K562 (cell line): ENCODE results near the gene KAZALD1. TPM values are rescaled to one million over a fixed set of nuclear protein-coding genes. Genes with fewer than 3 reads are reported as not detected.
A peak's percentile ranks its signal among the peaks of the same experiment; 100 is the strongest.

Experiments
- ATAC-seq: fragments of 200-7000 bp; cut with Tn5 transposase; 3 replicates; pipeline ENCODE4 v1.9.1; 2020; ENCODE audit warnings: moderate library complexity
- BruUV-seq: library from RNA; stranded (reverse); fragments of 400-500 nt; replicated peaks from 2 replicates; lab custom pipeline; 2021; lab: Mats Ljungman, UMichigan
- CTCF ChIA-PET: fragments of 300-600 bp; formaldehyde crosslinking; extraction: SDS; loops from one replicate; lab custom pipeline; 2021; ENCODE audit warnings: low intra/inter-chr PET ratio; lab: Yijun Ruan, JAX
- POLR2A ChIA-PET: fragments of 300-600, 350-650 bp; sonication (Branson Sonifier 250); formaldehyde crosslinking; extraction: SDS; loops from one replicate; lab custom pipeline; 2021; ENCODE audit warnings: antibody characterized with exemption, inconsistent platforms; lab: Yijun Ruan, JAX
- DNase-seq, 4 experiments: peaks; one replicate each; pipeline versions ENCODE4 v3.0.0 to v3.0.0-alpha.2; 2011 to 2018; ENCODE audit warnings: low spot score in 3 of 4, mixed read lengths in 3 of 4; ENCODE audit errors: extremely low read depth in 1 of 4
- FAIRE-seq: peaks from 2 replicates; lab custom pipeline; 2011; peaks lifted over from hg19 to GRCh38; lab: Jason Lieb, UNC
- H2AFZ ChIP-seq: 2 replicates; pipeline ENCODE4 v1.6.0; 2011; ENCODE audit warnings: low read depth, low read length, control low read depth, inconsistent platforms
- H3K27ac ChIP-seq: fragments of 200-600 bp; 3 replicates; pipeline ENCODE4 v1.8.0; 2011; ENCODE audit warnings: low read depth, mild to moderate bottlenecking, control low read depth, inconsistent platforms, low read length, moderate library complexity, mixed read lengths; ENCODE audit errors: extremely low read depth
- H3K27me3 ChIP-seq, 2 experiments: fragments of 300-600 bp in 1 of 2; 2 replicates in 1 of 2; 3 replicates in 1 of 2; pipeline versions ENCODE4 v1.6.0 to v1.8.0; 2011; ENCODE audit warnings: inconsistent platforms in 2 of 2, low read length in 2 of 2, mild to moderate bottlenecking in 1 of 2, mixed read lengths in 1 of 2, moderate library complexity in 1 of 2; ENCODE audit not compliant: control insufficient read depth in 2 of 2, insufficient read depth in 2 of 2
- H3K36me3 ChIP-seq: fragments of 300-600 bp; 3 replicates; pipeline ENCODE4 v1.8.0; 2011; ENCODE audit warnings: mild to moderate bottlenecking, low read length, inconsistent platforms; ENCODE audit not compliant: control insufficient read depth, insufficient read depth
- H3K4me1 ChIP-seq, 2 experiments: fragments of 200-600 bp in 1 of 2; replicated peaks in 1 of 2; 2 replicates in 1 of 2; 3 replicates in 1 of 2; pipeline versions ENCODE4 v1.5.1 to v1.8.0; 2011; ENCODE audit warnings: inconsistent platforms in 2 of 2, low read length in 2 of 2, mild to moderate bottlenecking in 1 of 2, mixed read lengths in 1 of 2, moderate library complexity in 1 of 2; ENCODE audit not compliant: control insufficient read depth in 2 of 2, insufficient read depth in 2 of 2
- H3K4me2 ChIP-seq: 2 replicates; pipeline ENCODE4 v1.6.1; 2011; ENCODE audit warnings: low read length, control low read depth, inconsistent platforms, mixed read lengths; ENCODE audit not compliant: insufficient read depth
- H3K4me3 ChIP-seq: fragments of 200-600 bp; sonication (generic), shearing (Covaris generic); 2 replicates; pipeline ENCODE4 v1.5.1; 2016; ENCODE audit warnings: control low read depth, inconsistent platforms
- H3K79me2 ChIP-seq: fragments of 200-600 bp; 3 replicates; pipeline ENCODE4 v1.8.0; 2011; ENCODE audit warnings: low read length, inconsistent platforms; ENCODE audit not compliant: control insufficient read depth, insufficient read depth
- H3K9ac ChIP-seq, 2 experiments: 2 replicates each; pipeline versions ENCODE4 v1.6.0 to v1.6.1; 2011; ENCODE audit warnings: low read depth in 2 of 2, low read length in 2 of 2, control low read depth in 1 of 2, inconsistent platforms in 1 of 2, mild to moderate bottlenecking in 1 of 2, mixed read lengths in 1 of 2; ENCODE audit not compliant: insufficient read depth in 1 of 2
- H3K9me1 ChIP-seq: one replicate; pipeline ENCODE4 v1.6.0; 2011; ENCODE audit warnings: inconsistent platforms, mild to moderate bottlenecking, low read length, moderate library complexity; ENCODE audit not compliant: control insufficient read depth, insufficient read depth
- H3K9me3 ChIP-seq: replicated peaks from 2 replicates; pipeline ENCODE4 v1.5.1; 2011; ENCODE audit warnings: low read depth, low read length, inconsistent platforms; ENCODE audit not compliant: control insufficient read depth, insufficient read depth
- H4K20me1 ChIP-seq: replicated peaks from 2 replicates; pipeline ENCODE4 v1.6.1; 2011; ENCODE audit warnings: low read length, inconsistent platforms, mixed read lengths; ENCODE audit not compliant: control insufficient read depth, insufficient read depth
- ARHGAP35 ChIP-seq: fragments of 450-650 bp; IDR thresholded peaks from 2 replicates; pipeline ENCODE4 v1.6.1; 2018; ENCODE audit not compliant: partially characterized antibody
- CBFA2T2 ChIP-seq: fragments of 450-650 bp; conservative IDR thresholded peaks from 2 replicates; pipeline ENCODE4 v1.6.1; 2017; ENCODE audit warnings: mild to moderate bottlenecking
- CTBP1 ChIP-seq: fragments of 450-650 bp; IDR thresholded peaks from 2 replicates; pipeline ENCODE4 v1.6.1; 2016; ENCODE audit warnings: borderline replicate concordance
- ELF2 ChIP-seq: fragments of 250-450 bp; sonication (Bioruptor Pico); IDR thresholded peaks from 2 replicates; pipeline ENCODE4 v1.5.0; 2021; ENCODE audit warnings: mild to moderate bottlenecking
- MED1 ChIP-seq: sonication (generic); formaldehyde crosslinking; IDR thresholded peaks from 2 replicates; pipeline ENCODE4 v1.8.1; 2023; ENCODE audit warnings: missing genetic modification reagents, borderline replicate concordance
- POLR2AphosphoS5 ChIP-seq: IDR thresholded peaks from 2 replicates; pipeline ENCODE4 v1.6.1; 2011; ENCODE audit warnings: mild to moderate bottlenecking, low read depth, low read length, moderate library complexity; ENCODE audit not compliant: control insufficient read depth, insufficient read depth
- RAD21 ChIP-seq, 2 experiments: fragments of 250-450 bp in 1 of 2; fragments of 450-650 bp in 1 of 2; sonication (Bioruptor Pico) in 1 of 2; formaldehyde crosslinking in 1 of 2; IDR thresholded peaks in 1 of 2; conservative IDR thresholded peaks in 1 of 2; 2 replicates each; pipeline versions ENCODE4 v1.4.0 to v1.8.0; 2020 to 2022; ENCODE audit warnings: mild to moderate bottlenecking in 2 of 2, moderate library complexity in 1 of 2
- SETDB1 ChIP-seq: IDR thresholded peaks from one replicate; pipeline ENCODE4 v1.6.1; 2012; ENCODE audit warnings: low read length, control low read depth, inconsistent platforms
- SREBF2 ChIP-seq: sonication (generic); formaldehyde crosslinking; IDR thresholded peaks from 2 replicates; pipeline ENCODE4 v1.4.0; 2020; ENCODE audit warnings: mild to moderate bottlenecking, missing genetic modification reagents
- ZNF174 ChIP-seq: fragments of 250-450 bp; sonication (Bioruptor Pico); IDR thresholded peaks from 2 replicates; pipeline ENCODE4 v1.4.0; 2020; ENCODE audit warnings: mild to moderate bottlenecking
- ZNF311 ChIP-seq: fragments of 250-450 bp; sonication (Bioruptor Pico); IDR thresholded peaks from 2 replicates; pipeline ENCODE4 v1.4.0; 2020; ENCODE audit warnings: mild to moderate bottlenecking, moderate library complexity
- ZZZ3 ChIP-seq: fragments of 450-650 bp; IDR thresholded peaks from 2 replicates; pipeline ENCODE4 v1.6.1; 2016; ENCODE audit warnings: antibody characterized with exemption, mild to moderate bottlenecking, moderate library complexity
- WGBS: fragments of 100-300 bp; shearing (Covaris generic); methylation state at CpG from one replicate; pipeline ENCODE4 v1.1.6; 2016; ENCODE audit warnings: low coverage, mixed read lengths; ENCODE audit not compliant: insufficient coverage; ENCODE audit errors: missing lambda C conversion rate; 5-methylcytosine and 5-hydroxymethylcytosine counted together
- in situ Hi-C: fragments of 300-500 bp; cut with MboI; formaldehyde crosslinking; loops from 4 replicates; pipeline ENCODE4 v1.15.0; 2018; ENCODE audit warnings: inconsistent platforms, mixed read lengths
- intact Hi-C: fragments of 100-400 bp; cut with micrococcal nuclease; formaldehyde crosslinking; loops from 2 replicates; pipeline ENCODE4 v1.14.2; 2022
- polyA plus RNA-seq, 8 experiments: library from polyadenylated mRNA; depleted of rRNA in 4 of 8; stranded (reverse) in 5 of 8; unstranded in 3 of 8; fragments of >200 nt; fragmentation: Nextera tagmentation in 2 of 8; fragmentation: Illumina TruSeq in 1 of 8; extraction: Ambion mirVana in 2 of 8; extraction: Trizol in 1 of 8; gene quantifications; 2 replicates each; pipeline versions ENCODE4 v1.2.1 to v1.2.3, GENCODE V29; 2011 to 2014; ENCODE audit warnings: inconsistent platforms in 1 of 8, missing spikeins in 1 of 8
- total RNA-seq, 7 experiments: library from RNA; depleted of rRNA in 6 of 7; stranded (reverse); fragments of >200 nt in 6 of 7; fragmentation: Illumina TruSeq in 2 of 7; extraction: Trizol in 2 of 7; gene quantifications; 2 replicates each; pipeline versions ENCODE4 v1.2.1 to v1.2.3, GENCODE V29; 2011 to 2021; ENCODE audit warnings: low replicate concordance in 1 of 7
- TF ChIP-seq, protein P1 (sequence below), 2 experiments: fragments of 450-650 bp; formaldehyde crosslinking in 1 of 2; IDR thresholded peaks; 2 replicates each; pipeline versions ENCODE4 v1.4.0 to v1.6.1; 2014 to 2020; ENCODE audit warnings: mild to moderate bottlenecking in 2 of 2, borderline replicate concordance in 1 of 2, low read depth in 1 of 2

Gene KAZALD1
- total and polyA plus RNA-seq, 9 of the 15 experiments (the other 6 are each of a cell fraction or from before 2014, with no cell fraction given), result 0.15 to 10.0 (median 4.9) TPM

DNA sequence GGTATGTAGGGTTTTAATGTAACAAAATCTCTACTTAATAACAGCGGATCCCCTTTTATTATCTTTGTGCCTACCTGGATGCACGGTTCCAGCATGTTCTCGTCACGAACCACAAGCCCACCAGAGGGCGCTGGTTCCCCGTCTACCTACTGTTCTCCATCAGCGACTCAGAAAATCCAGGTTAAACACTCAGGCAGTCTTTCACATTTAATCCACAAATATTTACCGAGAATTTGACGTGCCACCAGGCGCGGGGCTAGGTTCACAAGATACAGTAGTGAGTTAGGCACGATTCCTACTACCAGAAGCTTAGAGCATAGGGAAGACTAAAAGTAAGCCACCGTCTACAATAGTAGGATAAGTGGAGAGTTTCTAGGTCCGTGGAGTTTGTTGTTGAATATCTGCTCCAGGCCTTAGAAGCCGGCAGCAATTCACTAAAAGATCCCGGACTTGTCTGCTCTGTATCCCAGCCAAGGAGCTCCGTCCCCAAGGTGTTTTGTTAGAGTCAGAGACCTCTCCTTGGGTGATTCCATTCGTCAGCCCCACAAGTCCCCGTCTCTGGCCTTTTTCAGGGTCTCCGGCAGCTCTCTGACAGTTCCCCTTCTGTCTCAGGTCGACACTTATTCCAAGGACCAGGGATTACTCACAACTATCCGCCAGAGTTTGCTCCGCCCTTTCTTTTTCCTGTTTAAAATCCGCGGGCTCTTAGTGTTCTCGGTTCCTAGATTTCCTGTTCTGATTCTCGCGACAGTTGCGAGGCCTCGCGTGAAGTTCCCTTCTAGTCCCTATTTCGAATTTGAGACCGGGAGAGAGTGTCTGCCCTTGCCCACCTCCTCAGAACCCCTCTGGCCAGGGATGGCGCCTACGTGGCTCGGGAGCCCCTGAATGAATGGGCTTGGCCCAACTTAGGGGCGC, 1.5 kb upstream of the KAZALD1 start:
- POLR2A ChIA-PET, result interaction anchor here (1.2 to 2.2 kb wide), 3 partner anchors 12 to 17 kb away, joined by 4 to 13 read pairs (median 7); no protein-coding TSS in a partner anchor
- peaks cover 34 to 49% of the 10 kb centered on the region in 2 experiments for H3K4me1 ChIP-seq
- TSS peak; percentile 85 for BruUV-seq
- no peak for TF ChIP-seq CBFA2T2
- TF ChIP-seq ELF2 (CRISPR knock-in tag), result peak; percentile 78
- peak; percentile 32; the same call in 1 of the 2 replicates for TF ChIP-seq CTBP1
- peak; percentile 71 to 82 for TF ChIP-seq RAD21 (CRISPR knock-in tag; conservative IDR thresholded peaks at IDR 0.05 in 1 of 2, IDR thresholded peaks at IDR 0.05 in 1 of 2)
- no peak for TF ChIP-seq SETDB1
- TF ChIP-seq SREBF2 (CRISPR knock-in tag), result no peak
- 0 out of 2 replicates have a peak, but pooled peaks have one; percentile 17 for TF ChIP-seq POLR2AphosphoS5
- TF ChIP-seq, protein P1, sequence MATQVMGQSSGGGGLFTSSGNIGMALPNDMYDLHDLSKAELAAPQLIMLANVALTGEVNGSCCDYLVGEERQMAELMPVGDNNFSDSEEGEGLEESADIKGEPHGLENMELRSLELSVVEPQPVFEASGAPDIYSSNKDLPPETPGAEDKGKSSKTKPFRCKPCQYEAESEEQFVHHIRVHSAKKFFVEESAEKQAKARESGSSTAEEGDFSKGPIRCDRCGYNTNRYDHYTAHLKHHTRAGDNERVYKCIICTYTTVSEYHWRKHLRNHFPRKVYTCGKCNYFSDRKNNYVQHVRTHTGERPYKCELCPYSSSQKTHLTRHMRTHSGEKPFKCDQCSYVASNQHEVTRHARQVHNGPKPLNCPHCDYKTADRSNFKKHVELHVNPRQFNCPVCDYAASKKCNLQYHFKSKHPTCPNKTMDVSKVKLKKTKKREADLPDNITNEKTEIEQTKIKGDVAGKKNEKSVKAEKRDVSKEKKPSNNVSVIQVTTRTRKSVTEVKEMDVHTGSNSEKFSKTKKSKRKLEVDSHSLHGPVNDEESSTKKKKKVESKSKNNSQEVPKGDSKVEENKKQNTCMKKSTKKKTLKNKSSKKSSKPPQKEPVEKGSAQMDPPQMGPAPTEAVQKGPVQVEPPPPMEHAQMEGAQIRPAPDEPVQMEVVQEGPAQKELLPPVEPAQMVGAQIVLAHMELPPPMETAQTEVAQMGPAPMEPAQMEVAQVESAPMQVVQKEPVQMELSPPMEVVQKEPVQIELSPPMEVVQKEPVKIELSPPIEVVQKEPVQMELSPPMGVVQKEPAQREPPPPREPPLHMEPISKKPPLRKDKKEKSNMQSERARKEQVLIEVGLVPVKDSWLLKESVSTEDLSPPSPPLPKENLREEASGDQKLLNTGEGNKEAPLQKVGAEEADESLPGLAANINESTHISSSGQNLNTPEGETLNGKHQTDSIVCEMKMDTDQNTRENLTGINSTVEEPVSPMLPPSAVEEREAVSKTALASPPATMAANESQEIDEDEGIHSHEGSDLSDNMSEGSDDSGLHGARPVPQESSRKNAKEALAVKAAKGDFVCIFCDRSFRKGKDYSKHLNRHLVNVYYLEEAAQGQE (IDR thresholded peaks at IDR 0.05; ENCODE audit: borderline replicate concordance), result peak; percentile 79; the same call in 1 of the 2 replicates
- TF ChIP-seq, protein P1 (CRISPR knock-in tag; IDR thresholded peaks at IDR 0.05; ENCODE audit: low read depth), result no peak
- TF ChIP-seq ZNF174, result no peak
- TF ChIP-seq ZNF311 (CRISPR knock-in tag), result no peak
- TF ChIP-seq ZZZ3, result 0 out of 2 replicates have a peak, but pooled peaks have one; percentile 35
- TF ChIP-seq ARHGAP35, result peak; percentile 88
- TF ChIP-seq MED1 (CRISPR knock-in tag), result no peak

More for the DNA sequence above, 1.5 kb upstream of the KAZALD1 start:
- peak overlapping the region; percentile 100 for H2AFZ ChIP-seq
- peak overlapping the region; percentile 93 for H3K4me2 ChIP-seq
- 0% methylated on average over 33 of the region's 37 CpGs for WGBS
- DNase-seq (peak; percentile 44 to 91 (median 63)), FAIRE-seq (no peak), ATAC-seq (peak; percentile 58)
- H3K36me3 ChIP-seq, result peaks cover 19% of the 10 kb centered on the region; the same call in 2 of the 3 replicates
- H3K9me1 ChIP-seq, result no peaks in the 10 kb centered on the region
- no peaks in the 10 kb centered on the region for H3K27me3 ChIP-seq
- CTCF ChIA-PET, result interaction anchor here (0.6 to 2.4 kb wide), 4 partner anchors 8 to 82 kb away, joined by 3 to 12 read pairs (median 6); no protein-coding TSS in a partner anchor
- intact Hi-C loops, result loop anchor here (1.0 to 10.0 kb wide), 3 partner anchors 8 to 995 kb away; partner anchors contain the start of gene ARMH3
- no peaks in the 10 kb centered on the region for H3K9me3 ChIP-seq
- H3K4me3 ChIP-seq, result peak overlapping the region; percentile 53
- H3K79me2 ChIP-seq, result peaks cover 76% of the 10 kb centered on the region
- H4K20me1 ChIP-seq, result no peaks in the 10 kb centered on the region
- peak overlapping the region; percentile 97 to 99 for H3K9ac ChIP-seq
- in situ Hi-C loops, result no loop called here
- peak overlapping the region; percentile 100 for H3K27ac ChIP-seq
